B cell (primary cell): Measurements from ENCODE around the gene OASL. TPM values are rescaled to one million over a fixed set of nuclear protein-coding genes. Genes with fewer than 3 reads are reported as not detected.

Experiments
- ATAC-seq: fragments of 200-7000 bp; cut with Tn5 transposase; one replicate; pipeline ENCODE4 v1.10.0; 2021; ENCODE audit warnings: low read depth, mild to moderate bottlenecking, moderate number of reproducible peaks, moderate library complexity
- CTCF ChIA-PET: fragments of 350-600 bp; sonication (Branson Sonifier 250); formaldehyde crosslinking; loops from one replicate; lab custom pipeline; 2021; ENCODE audit warnings: antibody characterized with exemption, inconsistent platforms; lab: Charles Lee
- POLR2A ChIA-PET: fragments of 350-600 bp; sonication (Branson Sonifier 250); formaldehyde crosslinking; loops from one replicate; lab custom pipeline; 2021; ENCODE audit warnings: antibody characterized with exemption; lab: Charles Lee
- DNase-seq: peaks from one replicate; pipeline ENCODE4 v3.0.0; 2013
- H2AFZ ChIP-seq: 2 replicates; pipeline ENCODE4 v1.6.1; 2012; ENCODE audit warnings: mild to moderate bottlenecking, low read depth, low read length; ENCODE audit not compliant: insufficient read depth, poor library complexity, severe bottlenecking
- H3K27ac ChIP-seq, 2 donors: 1 replicate in 1 of 2; 2 replicates in 1 of 2; pipeline ENCODE4 v1.5.1; 2012 to 2013; ENCODE audit warnings: low read length in 2 of 2, mild to moderate bottlenecking in 2 of 2, moderate library complexity in 1 of 2
- H3K27me3 ChIP-seq, 4 experiments: fragments of 200-600 bp in 1 of 4; sonication (generic) in 1 of 4; replicated peaks in 1 of 4; 1 replicate in 2 of 4; 2 replicates in 2 of 4; pipeline versions ENCODE4 v1.6.1 to v1.7.0; 2013 to 2016; ENCODE audit warnings: low read length in 3 of 4, mild to moderate bottlenecking in 2 of 4, mixed read lengths in 1 of 4, moderate library complexity in 1 of 4; ENCODE audit not compliant: insufficient read depth in 4 of 4, control insufficient read depth in 3 of 4; ENCODE audit errors: control extremely low read depth in 1 of 4
- H3K36me3 ChIP-seq, 2 experiments: replicated peaks in 1 of 2; 1 replicate in 1 of 2; 2 replicates in 1 of 2; pipeline versions ENCODE4 v1.6.1 to v1.7.1; 2013; ENCODE audit warnings: low read length in 1 of 2; ENCODE audit not compliant: insufficient read depth in 2 of 2, control insufficient read depth in 1 of 2; ENCODE audit errors: control extremely low read depth in 1 of 2, extremely low read depth in 1 of 2
- H3K4me1 ChIP-seq, 2 donors: fragments of 200-600 bp in 1 of 2; sonication (generic) in 1 of 2; 1 replicate in 1 of 2; 2 replicates in 1 of 2; pipeline versions ENCODE4 v1.5.1 to v1.6.1; 2013 to 2017; ENCODE audit warnings: low read length in 2 of 2; ENCODE audit not compliant: control insufficient read depth in 2 of 2, insufficient read depth in 2 of 2
- H3K4me2 ChIP-seq: replicated peaks from 2 replicates; pipeline ENCODE3; 2012; ENCODE audit warnings: mild to moderate bottlenecking, low read depth, low read length; ENCODE audit not compliant: poor library complexity, severe bottlenecking
- H3K4me3 ChIP-seq, 5 experiments: fragments of 200-600 bp in 1 of 5; sonication (generic) in 1 of 5; 1 replicate in 3 of 5; 2 replicates in 2 of 5; pipeline versions ENCODE4 v1.5.1 to v1.7.0; 2011 to 2016; ENCODE audit warnings: low read length in 4 of 5, mild to moderate bottlenecking in 4 of 5, low read depth in 2 of 5, control low read depth in 1 of 5, moderate library complexity in 1 of 5; ENCODE audit not compliant: insufficient read depth in 1 of 5; ENCODE audit errors: control extremely low read depth in 1 of 5, extremely low read depth in 1 of 5
- H3K79me2 ChIP-seq: fragments of 200-600 bp; sonication (generic); one replicate; pipeline ENCODE4 v1.6.0; 2016; ENCODE audit warnings: low read length; ENCODE audit not compliant: control insufficient read depth, insufficient read depth
- H3K9ac ChIP-seq: fragments of 200-600 bp; sonication (generic); 2 replicates; pipeline ENCODE4 v1.6.1; 2017; ENCODE audit warnings: mild to moderate bottlenecking, low read length, moderate library complexity
- H3K9me3 ChIP-seq, 3 donors: one replicate each; pipeline versions ENCODE4 v1.6.1 to v1.7.1; 2013; ENCODE audit warnings: low read length in 2 of 3; ENCODE audit not compliant: control insufficient read depth in 2 of 3, insufficient read depth in 1 of 3; ENCODE audit errors: control extremely low read depth in 1 of 3
- H4K20me1 ChIP-seq: 2 replicates; pipeline ENCODE4 v1.6.0; 2012; ENCODE audit warnings: mild to moderate bottlenecking, low read length; ENCODE audit not compliant: insufficient read depth, control insufficient read depth, poor library complexity, severe bottlenecking
- H3K27ac Mint-ChIP-seq: one replicate; pipeline ENCODE4 v1.8.0; 2021; ENCODE audit warnings: mixed read lengths
- H3K27me3 Mint-ChIP-seq: one replicate; pipeline ENCODE4 v1.8.0; 2021; ENCODE audit warnings: mixed read lengths
- H3K4me1 Mint-ChIP-seq: one replicate; pipeline ENCODE4 v1.8.0; 2021; ENCODE audit warnings: mixed read lengths
- H3K4me3 Mint-ChIP-seq: one replicate; pipeline ENCODE4 v1.8.0; 2021; ENCODE audit warnings: mixed read lengths
- H3K9me3 Mint-ChIP-seq: one replicate; pipeline ENCODE4 v1.8.0; 2022; ENCODE audit warnings: mixed read lengths; ENCODE audit not compliant: insufficient read depth
- CTCF ChIP-seq: fragments of 200-600 bp; IDR thresholded peaks from one replicate; pipeline ENCODE4 v1.8.0; 2022; ENCODE audit warnings: antibody characterized with exemption, mild to moderate bottlenecking
- EZH2 ChIP-seq: IDR thresholded peaks from 2 replicates; pipeline ENCODE4 v1.6.1; 2012; ENCODE audit warnings: borderline replicate concordance, low read depth, mild to moderate bottlenecking, moderate library complexity, low read length; ENCODE audit not compliant: insufficient read depth, poor library complexity, severe bottlenecking
- WGBS: methylation state at CpG from one replicate; pipeline ENCODE4 v1.1.5; 2013; ENCODE audit warnings: missing lambda C conversion rate; ENCODE audit not compliant: insufficient coverage; 5-methylcytosine and 5-hydroxymethylcytosine counted together
- intact Hi-C: fragments of 100-400 bp; cut with micrococcal nuclease; formaldehyde crosslinking; loops from one replicate; pipeline ENCODE4 v1.10.0; 2022
- polyA plus RNA-seq: library from polyadenylated mRNA; depleted of rRNA; stranded (reverse); fragments of >200 nt; gene quantifications from 2 replicates; pipeline ENCODE4 v1.2.3, GENCODE V29; 2012
- total RNA-seq, 2 donors: library from RNA; stranded (reverse); fragments of 120-200 nt in 1 of 2; gene quantifications; 1 replicate in 1 of 2; 2 replicates in 1 of 2; pipeline versions ENCODE4 v1.2.3 to v1.2.4, GENCODE V29; 2013 to 2022

The OASL gene
- total and polyA plus RNA-seq, 2 donors (not counting 1 experiment from before 2014, with no cell fraction given) = 0.18 to 1.1 TPM

GRCh38 chr12:120971299-120972180 is 67.5 kb downstream of the OASL start:
- intact Hi-C loops = loop anchor here (1.0 to 10.0 kb wide), 5 partner anchors 115 to 534 kb away; partner anchors contain the start of genes COX6A1 and UNC119B
- peak; percentile 88 for ATAC-seq
- Histone ChIP-seq H3K4me2 (peak overlapping the region; percentile 20), H3K4me1 (peaks cover 3 to 6% of the 10 kb centered on the region in 2 donors), H3K36me3 (no peaks in the 10 kb centered on the region), H3K79me2 (no peaks in the 10 kb centered on the region), H3K9ac (no peak overlapping the region), H4K20me1 (no peaks in the 10 kb centered on the region), H3K27me3 (peaks cover 0 to 2% (median 0%) of the 10 kb centered on the region in 4 experiments), H3K27ac (no peak overlapping the region), H2AFZ (peak overlapping the region; percentile 20), H3K4me3 (no peak overlapping the region), H3K9me3 (no peaks in the 10 kb centered on the region)
- peak; percentile 80 for TF ChIP-seq CTCF
- no peak for TF ChIP-seq EZH2
- peaks cover 4% of the 10 kb centered on the region for H3K27me3 Mint-ChIP-seq
- 48% methylated on average over 4 of the region's 13 CpGs for WGBS
- no peak overlapping the region for H3K4me3 Mint-ChIP-seq
- H3K4me1 Mint-ChIP-seq = peaks cover 6% of the 10 kb centered on the region
- DNase-seq = peak; percentile 78
- no peaks in the 10 kb centered on the region for H3K9me3 Mint-ChIP-seq
- peak overlapping the region; percentile 42 for H3K27ac Mint-ChIP-seq
- POLR2A ChIA-PET = no interaction called here
- CTCF ChIA-PET = interaction anchor here (0.6 to 5.6 kb wide), 68 partner anchors 8 to 743 kb away, joined by 3 to 88 read pairs (median 3); partner anchors contain the start of genes CABP1 and POP5

GRCh38 chr12:120970310-120970709 is 68.7 kb downstream of the OASL start:
- DNase-seq (no peak), ATAC-seq (no peak)
- H3K4me2 ChIP-seq = no peak overlapping the region
- Mint-ChIP-seq H3K4me3 (no peak overlapping the region), H3K4me1 (peaks cover 6% of the 10 kb centered on the region), H3K27me3 (peaks cover 4% of the 10 kb centered on the region), H3K27ac (no peak overlapping the region), H3K9me3 (no peaks in the 10 kb centered on the region)
- H3K4me1 ChIP-seq = peaks cover 3 to 6% of the 10 kb centered on the region in 2 donors
- intact Hi-C loops = loop anchor here (2.0 to 10.0 kb wide), 4 partner anchors 114 to 533 kb away; partner anchors contain the start of genes COX6A1 and UNC119B
- no peaks in the 10 kb centered on the region for H4K20me1 ChIP-seq
- ChIA-PET POLR2A (no interaction called here), CTCF (interaction anchor here (2.3 to 5.6 kb wide), 3 partner anchors 9 to 388 kb away, joined by 7 to 88 read pairs (median 60); partner anchors contain the start of gene POP5)
- H3K9me3 ChIP-seq = no peaks in the 10 kb centered on the region
- peaks cover 0 to 2% (median 0%) of the 10 kb centered on the region in 4 experiments for H3K27me3 ChIP-seq
- no peaks in the 10 kb centered on the region for H3K79me2 ChIP-seq
- no peaks in the 10 kb centered on the region for H3K36me3 ChIP-seq
- no peak overlapping the region for H3K27ac ChIP-seq
- no peak overlapping the region for H3K9ac ChIP-seq
- TF ChIP-seq CTCF = no peak
- no peak for TF ChIP-seq EZH2
- H3K4me3 ChIP-seq = no peak overlapping the region
- WGBS = 83% methylated on average over 3 of the region's 3 CpGs
- no peak overlapping the region for H2AFZ ChIP-seq
